NCI-H526 treated with DMSO at 0.1 percent for 48 hours (cell line): Measurements from ENCODE around the gene PLA2G5.

ENCODE experiments used
- DNase-seq: peaks from one replicate; lab custom pipeline; 2025; lab: John Stamatoyannopoulos, UW

The PLA2G5 gene

GRCh38 chr1:20068722-20069121 is 1.3 kb upstream of the PLA2G5 start:
- DNase-seq = no peak

GRCh38 chr1:20070357-20070756 is 363 bp downstream of the PLA2G5 start:
- no peak for DNase-seq

GRCh38 chr1:20071416-20071815 is 1.4 kb downstream of the PLA2G5 start:
- no peak for DNase-seq

- DNase-seq = no peak
Measured at GRCh38 chr1:20072771-20073170, 2.8 kb downstream of the PLA2G5 start.

- no peak for DNase-seq
Measured at GRCh38 chr1:20073256-20073655, 3.3 kb downstream of the PLA2G5 start.

- no peak for DNase-seq
Measured at GRCh38 chr1:20074055-20074724, 4.2 kb downstream of the PLA2G5 start.

- DNase-seq = no peak
Measured at GRCh38 chr1:20074725-20075171, 4.8 kb downstream of the PLA2G5 start.

GRCh38 chr1:20075345-20075744 is 5.4 kb downstream of the PLA2G5 start:
- no peak for DNase-seq

GRCh38 chr1:20076223-20076622 is 6.2 kb downstream of the PLA2G5 start:
- no peak for DNase-seq

- no peak for DNase-seq
Measured at GRCh38 chr1:20076710-20077461, 6.9 kb downstream of the PLA2G5 start.

- DNase-seq = no peak
Measured at GRCh38 chr1:20078171-20078651, 8.2 kb downstream of the PLA2G5 start.

- no peak for DNase-seq
Measured at GRCh38 chr1:20078711-20079110, 8.7 kb downstream of the PLA2G5 start.

- DNase-seq = no peak
Measured at GRCh38 chr1:20079661-20080305, 9.8 kb downstream of the PLA2G5 start.

GRCh38 chr1:20080441-20081352 is 10.7 kb downstream of the PLA2G5 start:
- no peak for DNase-seq

- no peak for DNase-seq
Measured at GRCh38 chr1:20081353-20081810, 11.4 kb downstream of the PLA2G5 start.

GRCh38 chr1:20082772-20083171 is 12.8 kb downstream of the PLA2G5 start:
- no peak for DNase-seq

GRCh38 chr1:20083178-20083944 is 13.4 kb downstream of the PLA2G5 start:
- no peak for DNase-seq

- no peak for DNase-seq
Measured at GRCh38 chr1:20086800-20087199, 16.8 kb downstream of the PLA2G5 start.

GRCh38 chr1:20087668-20088067 is 17.7 kb downstream of the PLA2G5 start:
- DNase-seq = no peak

- DNase-seq = no peak
Measured at GRCh38 chr1:20089328-20090077, 19.5 kb downstream of the PLA2G5 start.
